ENCODE results near the gene ITPR1.
A peak's percentile ranks its signal among the peaks of the same experiment; 100 is the strongest.

ITPR1 gene

DNA sequence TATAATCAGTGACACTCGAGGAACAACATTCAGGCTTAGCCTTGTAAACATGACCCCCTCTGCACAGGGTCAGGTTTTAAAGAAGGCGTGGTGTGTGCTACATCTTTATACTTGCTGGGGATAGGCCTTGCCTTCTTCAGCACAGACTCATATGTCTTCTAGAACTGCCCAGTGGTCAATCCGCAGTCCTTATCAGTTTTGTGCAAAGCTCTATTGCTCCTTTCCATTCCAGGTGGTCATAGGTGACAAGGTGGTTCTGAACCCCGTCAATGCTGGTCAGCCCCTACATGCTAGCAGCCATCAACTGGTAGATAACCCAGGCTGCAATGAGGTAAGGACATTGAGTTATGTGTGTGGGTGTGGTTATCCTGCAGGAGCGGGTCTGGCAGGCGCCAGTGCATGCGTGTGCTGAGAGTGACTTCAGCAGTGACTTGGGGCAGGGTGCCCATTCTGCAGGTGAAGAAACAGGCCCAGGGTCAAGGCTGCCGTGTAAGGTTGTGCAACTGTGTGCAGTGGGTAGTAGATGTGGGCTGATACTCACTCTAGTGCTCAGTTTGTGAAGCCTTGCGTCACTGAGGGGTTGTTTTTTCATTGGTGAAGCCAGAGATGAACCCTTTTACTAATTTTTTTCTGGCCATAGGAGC lies 150.9 kb downstream of the ITPR1 start:
- no peak for DNase-seq (ENCODE audit: low spot score)

GRCh38 chr3:4644951-4645350 lies 151.8 kb downstream of the ITPR1 start:
- DNase-seq (ENCODE audit: low spot score), result no peak

- no peak for DNase-seq (ENCODE audit: low spot score)
Measured at GRCh38 chr3:4645468-4645867, 152.3 kb downstream of the ITPR1 start.

DNA sequence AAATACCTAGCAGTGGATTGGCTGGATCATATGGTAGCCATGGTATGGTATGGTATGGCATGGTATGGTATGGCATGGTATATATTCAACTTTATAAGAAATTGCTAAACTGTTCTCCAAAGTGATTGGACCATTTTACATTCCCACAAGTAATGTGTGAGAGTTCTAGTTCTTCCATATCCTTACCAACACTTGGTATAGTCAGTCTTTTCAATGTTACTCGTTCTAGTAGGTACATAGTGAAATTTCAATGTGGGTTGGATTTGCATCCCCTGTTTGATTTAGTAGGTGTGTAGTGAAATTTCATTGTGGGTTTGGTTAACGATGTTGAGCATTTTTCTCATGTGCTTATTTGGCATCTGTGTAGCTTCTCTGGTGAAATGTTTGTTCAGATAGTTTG lies 154.3 kb downstream of the ITPR1 start:
- no peak for DNase-seq (ENCODE audit: low spot score)

GRCh38 chr3:4655145-4656045 lies 162.2 kb downstream of the ITPR1 start:
- no peak for DNase-seq (ENCODE audit: low spot score)

DNA sequence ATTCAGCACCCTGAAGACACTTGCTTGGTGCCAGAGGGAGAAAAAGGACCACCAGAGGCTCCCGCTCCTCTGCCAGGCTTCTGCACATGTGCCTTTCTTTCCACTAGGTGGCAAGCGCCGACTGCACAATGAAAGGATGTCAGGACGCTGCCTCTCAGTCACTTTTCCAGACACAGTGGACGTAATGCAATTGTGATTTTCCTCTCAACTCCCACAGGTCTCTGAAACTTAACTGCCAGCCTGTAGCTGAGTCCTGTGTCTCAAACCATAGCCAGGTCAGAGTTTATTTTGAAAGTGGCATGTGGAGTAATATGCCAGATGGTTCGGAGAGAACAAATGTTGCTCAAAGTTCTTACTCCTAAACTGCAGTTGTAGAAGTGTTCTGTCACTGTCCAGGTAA lies 162.9 kb downstream of the ITPR1 start:
- peak; percentile 40 for DNase-seq (ENCODE audit: low spot score)

- no peak for DNase-seq (ENCODE audit: low spot score)
Measured at GRCh38 chr3:4656626-4657328, 163.6 kb downstream of the ITPR1 start.

DNA sequence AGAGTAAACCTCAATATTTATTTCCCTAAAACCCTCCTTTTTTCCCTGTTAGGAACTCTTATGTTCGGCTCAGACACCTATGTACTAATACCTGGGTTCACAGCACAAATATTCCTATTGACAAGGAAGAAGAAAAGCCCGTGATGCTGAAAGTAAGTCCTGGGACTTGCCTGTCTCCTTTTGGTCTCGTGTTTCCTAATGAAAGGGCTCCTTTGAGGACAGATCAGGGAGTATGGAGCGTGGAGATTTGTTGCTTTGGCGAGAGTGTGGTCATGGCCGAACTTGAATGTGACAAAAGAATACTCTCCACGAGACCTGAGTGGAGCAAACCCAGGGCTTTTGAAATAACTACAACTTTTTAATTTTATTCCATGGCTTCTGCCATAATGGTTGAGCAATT lies 167.8 kb downstream of the ITPR1 start:
- DNase-seq (ENCODE audit: low spot score), result no peak

DNA sequence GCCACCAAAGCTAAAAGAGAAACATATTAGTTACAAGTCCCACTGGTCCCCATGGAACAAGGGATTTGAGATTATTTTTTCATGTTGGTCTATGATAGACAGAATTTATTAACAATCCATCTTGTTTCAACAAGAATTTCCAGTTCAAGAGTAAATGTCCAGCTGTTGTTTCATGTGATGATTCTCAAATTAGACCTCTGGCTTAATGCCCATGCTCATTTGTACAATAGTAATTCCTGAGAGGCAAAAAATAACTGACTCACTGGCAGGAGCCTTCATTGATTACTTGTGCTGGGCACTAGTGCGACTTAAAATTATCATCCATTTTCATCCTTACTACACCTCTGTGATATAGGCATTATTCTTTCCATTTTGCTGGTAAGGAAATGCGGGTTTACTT lies 171.3 kb downstream of the ITPR1 start:
- no peak for DNase-seq (ENCODE audit: low spot score)

GRCh38 chr3:4665197-4665596 lies 172.0 kb downstream of the ITPR1 start:
- DNase-seq (ENCODE audit: low spot score), result no peak

- no peak for DNase-seq (ENCODE audit: low spot score)
Measured at GRCh38 chr3:4666071-4666470, 172.9 kb downstream of the ITPR1 start.

- DNase-seq (ENCODE audit: low spot score), result peak; percentile 48
Measured at GRCh38 chr3:4670352-4670751, 177.2 kb downstream of the ITPR1 start.

- no peak for DNase-seq (ENCODE audit: low spot score)
Measured at GRCh38 chr3:4672725-4673275, 179.7 kb downstream of the ITPR1 start.

DNA sequence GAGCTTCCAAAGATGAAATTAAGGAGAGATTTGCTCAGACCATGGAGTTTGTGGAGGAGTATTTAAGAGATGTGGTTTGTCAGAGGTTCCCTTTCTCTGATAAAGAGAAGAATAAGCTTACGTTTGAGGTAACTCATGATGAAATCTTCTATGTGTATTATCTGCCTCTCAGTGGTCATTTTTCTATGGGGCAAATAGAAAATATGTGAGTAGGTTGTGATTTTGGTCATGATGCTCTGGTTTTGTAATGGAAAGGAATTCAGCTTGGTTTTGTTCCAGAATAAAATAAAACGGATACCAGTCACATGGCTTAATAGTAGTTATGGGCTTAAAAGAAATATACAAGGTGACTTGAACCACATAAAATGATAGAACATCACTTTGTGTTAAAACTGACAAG lies 181.1 kb downstream of the ITPR1 start:
- DNase-seq (ENCODE audit: low spot score), result no peak

- DNase-seq (ENCODE audit: low spot score), result no peak
Measured at GRCh38 chr3:4675704-4676103, 182.6 kb downstream of the ITPR1 start.

DNA sequence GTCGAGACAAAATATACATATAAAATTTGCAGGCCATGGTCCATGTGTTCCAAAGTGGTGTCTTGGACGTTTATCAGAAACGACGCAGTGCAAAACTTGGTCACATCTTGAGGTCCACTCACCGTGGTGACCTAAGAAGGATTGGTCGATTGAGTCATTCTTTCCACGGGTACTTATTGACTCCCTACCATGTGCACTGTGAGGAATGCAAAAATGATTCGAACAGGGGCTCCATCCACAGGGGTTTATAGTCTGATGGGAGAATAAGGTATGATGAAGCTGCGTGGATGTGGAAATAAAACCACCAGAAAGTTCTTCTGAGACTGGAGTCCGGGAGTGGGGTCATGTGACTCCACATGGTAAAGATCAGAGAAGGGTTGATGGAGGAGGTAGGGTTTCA lies 185.2 kb downstream of the ITPR1 start:
- no peak for DNase-seq (ENCODE audit: low spot score)

- DNase-seq (ENCODE audit: low spot score), result no peak
Measured at GRCh38 chr3:4680227-4680691, 187.1 kb downstream of the ITPR1 start.

DNA sequence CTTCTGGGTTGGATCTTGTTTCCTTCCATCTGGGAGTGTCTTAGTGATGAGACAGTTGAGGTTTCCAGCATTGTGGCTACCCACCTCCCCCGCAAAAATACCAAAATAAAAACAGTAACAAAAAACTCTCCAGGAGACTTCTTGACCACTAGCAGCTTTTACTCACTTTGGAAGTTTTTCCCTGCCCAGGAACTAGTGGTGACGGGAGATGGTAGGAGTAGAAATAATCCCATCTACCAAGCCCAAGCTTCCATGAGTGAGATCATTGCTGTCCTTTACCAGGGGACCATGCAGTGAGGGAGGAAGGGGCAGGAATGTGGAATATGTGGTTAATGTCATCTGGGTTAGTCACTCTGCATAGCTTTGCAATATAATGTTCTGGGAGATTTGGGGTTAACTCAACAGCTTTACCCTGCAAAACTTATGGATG lies 187.7 kb downstream of the ITPR1 start:
- no peak for DNase-seq (ENCODE audit: low spot score)

DNA sequence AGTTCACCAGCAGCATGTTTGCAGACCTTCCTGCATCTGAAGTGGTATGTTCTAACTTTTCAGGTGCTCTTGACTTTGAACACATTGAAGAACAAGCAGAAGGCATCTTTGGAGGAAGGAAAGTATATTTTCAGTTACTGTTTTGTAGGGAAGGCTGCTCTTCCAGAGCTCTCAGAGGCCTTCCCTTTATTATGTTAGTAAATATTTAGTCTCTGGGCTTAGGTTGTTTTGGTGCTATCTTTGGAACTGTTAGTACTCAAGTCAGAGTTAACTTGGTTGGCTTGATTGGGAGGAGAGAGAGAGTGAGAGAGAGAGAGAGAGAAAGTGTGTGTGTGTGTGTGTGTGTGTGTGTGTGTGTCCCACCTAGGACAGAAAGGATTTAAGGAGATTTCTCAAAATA lies 188.2 kb downstream of the ITPR1 start:
- DNase-seq (ENCODE audit: low spot score), result no peak

DNA sequence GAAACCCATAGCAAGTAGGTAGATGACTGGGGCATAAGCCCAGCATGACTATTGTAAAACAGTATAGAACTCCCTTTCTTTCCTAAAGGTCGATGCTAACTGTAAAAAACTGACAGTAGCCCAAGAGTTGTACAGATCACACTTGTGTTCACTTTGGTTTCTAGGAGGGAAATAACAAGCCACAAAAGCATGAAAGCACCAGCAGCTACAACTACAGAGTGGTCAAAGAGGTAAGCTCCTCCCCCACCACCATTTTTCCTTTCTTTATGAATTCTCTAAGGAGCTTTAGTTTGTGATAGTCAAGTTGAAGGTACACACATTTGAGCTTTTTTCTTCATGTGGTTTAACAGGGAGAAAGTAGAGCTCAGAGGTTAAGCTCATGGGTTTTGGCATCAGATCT lies 191.0 kb downstream of the ITPR1 start:
- no peak for DNase-seq (ENCODE audit: low spot score)

DNA sequence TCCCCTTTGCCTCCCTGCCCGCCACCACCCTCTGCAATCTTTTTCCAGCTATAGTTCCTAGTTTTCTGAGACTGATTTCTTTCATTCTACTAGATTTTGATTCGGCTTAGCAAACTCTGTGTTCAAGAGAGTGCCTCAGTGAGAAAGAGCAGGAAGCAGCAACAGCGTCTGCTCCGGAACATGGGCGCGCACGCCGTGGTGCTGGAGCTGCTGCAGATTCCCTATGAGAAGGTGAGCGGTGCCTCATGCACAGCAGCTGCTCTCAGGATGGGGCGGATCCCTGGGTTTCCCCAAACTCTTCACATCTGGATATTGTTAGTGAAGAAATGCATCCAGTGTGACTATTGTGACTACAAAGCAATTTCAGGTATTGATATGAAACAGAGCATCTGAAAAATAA lies 191.8 kb downstream of the ITPR1 start:
- DNase-seq (ENCODE audit: low spot score), result no peak

GRCh38 chr3:4685673-4686345 lies 192.7 kb downstream of the ITPR1 start:
- DNase-seq (ENCODE audit: low spot score), result no peak
